Thyroid gland (tissue), 4 donors: ENCODE results near the gene CARF. TPM values are rescaled to one million over a fixed set of nuclear protein-coding genes. Genes with fewer than 3 reads are reported as not detected.

Experiments
- DNase-seq, 2 donors: peaks; one replicate each; pipeline ENCODE4 v3.0.0-alpha.2; 2019
- H3K27ac ChIP-seq, 3 donors: fragments of 200-600 bp; sonication (generic); 1 replicate in 2 of 3; 2 replicates in 1 of 3; pipeline ENCODE4 v1.5.1; 2016 to 2019; ENCODE audit warnings: mild to moderate bottlenecking in 1 of 3, moderate library complexity in 1 of 3
- H3K27me3 ChIP-seq: fragments of 200-600 bp; sonication (generic); one replicate; pipeline ENCODE4 v1.5.1; 2019
- H3K36me3 ChIP-seq, 2 donors: fragments of 200-600 bp; sonication (generic); one replicate each; pipeline ENCODE4 v1.5.1; 2016 to 2019
- H3K4me1 ChIP-seq, 2 donors: fragments of 200-600 bp; sonication (generic); one replicate each; pipeline ENCODE4 v1.5.1; 2017 to 2019
- H3K4me3 ChIP-seq, 3 donors: fragments of 200-600 bp; sonication (generic); replicated peaks in 1 of 3; 1 replicate in 2 of 3; 2 replicates in 1 of 3; pipeline ENCODE4 v1.5.1; 2016; ENCODE audit warnings: mild to moderate bottlenecking in 1 of 3
- H3K9me3 ChIP-seq: fragments of 200-600 bp; sonication (generic); one replicate; pipeline ENCODE4 v1.5.1; 2017
- POLR2A ChIP-seq, 2 donors: fragments of 450-650 bp; IDR thresholded peaks; one replicate each; pipeline ENCODE4 v1.6.1; 2017; ENCODE audit warnings: antibody characterized with exemption in 2 of 2, mild to moderate bottlenecking in 2 of 2, moderate library complexity in 1 of 2
- WGBS, 2 donors: methylation state at CpG; one replicate each; pipeline ENCODE4 v1.1.5; 2017; 5-methylcytosine and 5-hydroxymethylcytosine counted together
- intact Hi-C: fragments of 100-400 bp; cut with DNase I; formaldehyde crosslinking; loops from one replicate; pipeline ENCODE4 v1.15.1; 2023
- small RNA-seq: library from RNA; depleted of rRNA; stranded (forward); fragments of <200 nt; gene quantifications from one replicate; pipeline ENCODE3, GENCODE V24; 2016
- total RNA-seq, 4 donors: library from RNA; depleted of rRNA; stranded (reverse); fragments of >200 nt; gene quantifications; one replicate each; pipeline ENCODE4 v1.2.3, GENCODE V29; 2016
- TF ChIP-seq, protein P1 (sequence below), 6 experiments: fragments of 200-600 bp in 3 of 6; fragments of 450-650 bp in 3 of 6; sonication (generic) in 3 of 6; IDR thresholded peaks; one replicate each; pipeline ENCODE4 v1.5.1; 2016 to 2019; ENCODE audit warnings: antibody characterized with exemption in 6 of 6, mild to moderate bottlenecking in 2 of 6, inconsistent platforms in 1 of 6, moderate library complexity in 1 of 6

CARF gene
- total RNA-seq, 4 donors from 2014 or later = 24.7 to 56.3 (median 36.4) TPM

DNA sequence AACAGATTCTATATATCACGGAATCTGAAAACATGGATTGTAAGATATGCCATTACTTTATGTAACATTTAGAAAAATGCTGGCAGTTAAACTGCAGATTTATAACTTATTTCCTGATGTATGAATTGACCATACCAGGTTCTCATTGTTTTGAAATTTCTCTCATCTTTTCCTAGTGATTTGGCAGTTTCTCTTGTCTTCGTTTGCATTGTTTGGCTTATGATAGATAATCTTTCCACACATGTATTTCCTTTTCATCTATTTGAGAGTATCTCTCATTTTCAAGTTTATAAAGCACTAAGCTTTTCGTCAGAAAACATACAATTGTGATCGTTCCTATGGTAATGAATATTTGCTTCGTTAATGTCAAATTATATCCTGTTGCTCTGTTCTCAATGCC, 118.9 kb downstream of the CARF start:
- intact Hi-C loops = no loop called here
- no peaks in the 10 kb centered on the region for H3K27me3 ChIP-seq
- DNase-seq = no peak
- H3K4me3 ChIP-seq = no peak overlapping the region
- peaks cover 0 to 3% of the 10 kb centered on the region in 2 donors for H3K36me3 ChIP-seq
- H3K4me1 ChIP-seq = peaks cover 0 to 4% of the 10 kb centered on the region in 2 donors
- H3K9me3 ChIP-seq = no peaks in the 10 kb centered on the region
- no peak overlapping the region for H3K27ac ChIP-seq
- TF ChIP-seq, protein P1, sequence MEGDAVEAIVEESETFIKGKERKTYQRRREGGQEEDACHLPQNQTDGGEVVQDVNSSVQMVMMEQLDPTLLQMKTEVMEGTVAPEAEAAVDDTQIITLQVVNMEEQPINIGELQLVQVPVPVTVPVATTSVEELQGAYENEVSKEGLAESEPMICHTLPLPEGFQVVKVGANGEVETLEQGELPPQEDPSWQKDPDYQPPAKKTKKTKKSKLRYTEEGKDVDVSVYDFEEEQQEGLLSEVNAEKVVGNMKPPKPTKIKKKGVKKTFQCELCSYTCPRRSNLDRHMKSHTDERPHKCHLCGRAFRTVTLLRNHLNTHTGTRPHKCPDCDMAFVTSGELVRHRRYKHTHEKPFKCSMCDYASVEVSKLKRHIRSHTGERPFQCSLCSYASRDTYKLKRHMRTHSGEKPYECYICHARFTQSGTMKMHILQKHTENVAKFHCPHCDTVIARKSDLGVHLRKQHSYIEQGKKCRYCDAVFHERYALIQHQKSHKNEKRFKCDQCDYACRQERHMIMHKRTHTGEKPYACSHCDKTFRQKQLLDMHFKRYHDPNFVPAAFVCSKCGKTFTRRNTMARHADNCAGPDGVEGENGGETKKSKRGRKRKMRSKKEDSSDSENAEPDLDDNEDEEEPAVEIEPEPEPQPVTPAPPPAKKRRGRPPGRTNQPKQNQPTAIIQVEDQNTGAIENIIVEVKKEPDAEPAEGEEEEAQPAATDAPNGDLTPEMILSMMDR (IDR thresholded peaks at IDR 0.05) = no peak
- TF ChIP-seq POLR2A (IDR thresholded peaks at IDR 0.05) = no peak
- 88 to 91% methylated on average over 5 of the region's 5 CpGs for WGBS, 2 donors

DNA sequence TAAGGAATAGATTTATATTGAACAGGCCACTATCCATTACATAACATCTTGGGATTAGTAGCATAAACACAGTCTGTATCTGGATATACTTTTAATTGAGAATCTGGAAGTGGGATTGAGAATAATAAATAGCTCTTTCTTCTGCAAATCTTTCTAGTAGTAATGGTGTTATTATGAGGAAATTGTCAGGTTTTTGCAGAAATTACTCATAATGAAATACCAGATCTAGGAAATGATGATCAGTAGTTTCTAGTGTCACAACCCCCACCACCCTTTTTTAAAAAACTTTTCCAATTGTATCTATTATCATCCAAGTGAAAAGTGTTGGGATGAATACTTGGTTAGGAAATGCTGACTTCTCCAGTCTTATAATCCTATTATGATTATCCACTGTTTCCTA, 121.3 kb downstream of the CARF start:
- DNase-seq = no peak
- Histone ChIP-seq H3K4me3 (no peak overlapping the region), H3K27ac (no peak overlapping the region), H3K4me1 (peaks cover 0 to 4% of the 10 kb centered on the region in 2 donors), H3K9me3 (no peaks in the 10 kb centered on the region), H3K27me3 (no peaks in the 10 kb centered on the region), H3K36me3 (no peaks in the 10 kb centered on the region)
- TF ChIP-seq, protein P1 (IDR thresholded peaks at IDR 0.05) = no peak
- no peak for TF ChIP-seq POLR2A (IDR thresholded peaks at IDR 0.05)
- intact Hi-C loops = no loop called here

DNA sequence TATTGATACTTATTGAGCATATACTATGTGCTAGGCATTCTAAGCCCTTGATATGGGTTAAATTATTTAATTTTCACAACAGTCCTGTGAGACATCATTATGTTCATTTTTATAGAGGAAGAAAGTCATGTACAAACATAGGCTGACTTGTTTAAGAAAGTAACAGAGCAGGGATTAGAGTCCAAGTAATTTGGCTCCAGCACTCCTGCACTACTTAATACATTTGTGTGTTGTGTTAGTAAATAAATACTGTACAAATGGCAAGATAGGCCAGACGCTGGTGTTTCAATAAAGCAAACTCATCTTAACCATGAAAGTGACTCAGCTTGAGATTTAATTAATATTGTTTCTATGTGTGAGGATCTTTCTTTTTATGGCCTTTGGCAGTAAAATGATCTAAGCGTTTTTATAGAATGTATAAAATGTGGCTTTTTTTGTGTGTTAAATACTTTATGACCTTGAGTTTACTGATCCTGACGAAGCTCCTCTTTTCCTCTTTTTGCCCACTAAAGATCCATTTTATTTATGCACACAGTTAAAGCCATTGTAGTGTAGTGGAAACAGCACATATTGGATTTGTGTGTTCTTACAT, 123.9 kb downstream of the CARF start:
- Histone ChIP-seq H3K9me3 (no peaks in the 10 kb centered on the region), H3K36me3 (no peaks in the 10 kb centered on the region), H3K4me1 (no peaks in the 10 kb centered on the region), H3K4me3 (no peak overlapping the region), H3K27ac (no peak overlapping the region), H3K27me3 (no peaks in the 10 kb centered on the region)
- no peak for TF ChIP-seq POLR2A (IDR thresholded peaks at IDR 0.05)
- TF ChIP-seq, protein P1 (IDR thresholded peaks at IDR 0.05) = no peak
- 86 to 91% methylated on average over 3 of the region's 3 CpGs for WGBS, 2 donors
- intact Hi-C loops = no loop called here
- no peak for DNase-seq

Small RNAs within 50 kb of the gene (small RNA-seq; reads per million reads assigned to genes)
- gene AC010900.2 = not detected

Other genes starting within 250 kb of the CARF start
- 10 to 100 TPM; 12.1 to 35.7 (median 17.5) TPM for gene ICA1L, start 40.5 kb upstream of the CARF start, total RNA-seq
- 10 to 100 TPM in 1 of 4 donors, 1 to 10 TPM in 3; 7.2 to 12.1 (median 7.7) TPM for gene WDR12, start 602 bp upstream of the CARF start, total RNA-seq
- 10 to 100 TPM; 58.8 to 88.8 (median 71.3) TPM for gene NBEAL1, start 102.6 kb downstream of the CARF start, total RNA-seq